ENCODE measurements around the gene SLC37A1.

- TF ChIP-seq, protein P1, sequence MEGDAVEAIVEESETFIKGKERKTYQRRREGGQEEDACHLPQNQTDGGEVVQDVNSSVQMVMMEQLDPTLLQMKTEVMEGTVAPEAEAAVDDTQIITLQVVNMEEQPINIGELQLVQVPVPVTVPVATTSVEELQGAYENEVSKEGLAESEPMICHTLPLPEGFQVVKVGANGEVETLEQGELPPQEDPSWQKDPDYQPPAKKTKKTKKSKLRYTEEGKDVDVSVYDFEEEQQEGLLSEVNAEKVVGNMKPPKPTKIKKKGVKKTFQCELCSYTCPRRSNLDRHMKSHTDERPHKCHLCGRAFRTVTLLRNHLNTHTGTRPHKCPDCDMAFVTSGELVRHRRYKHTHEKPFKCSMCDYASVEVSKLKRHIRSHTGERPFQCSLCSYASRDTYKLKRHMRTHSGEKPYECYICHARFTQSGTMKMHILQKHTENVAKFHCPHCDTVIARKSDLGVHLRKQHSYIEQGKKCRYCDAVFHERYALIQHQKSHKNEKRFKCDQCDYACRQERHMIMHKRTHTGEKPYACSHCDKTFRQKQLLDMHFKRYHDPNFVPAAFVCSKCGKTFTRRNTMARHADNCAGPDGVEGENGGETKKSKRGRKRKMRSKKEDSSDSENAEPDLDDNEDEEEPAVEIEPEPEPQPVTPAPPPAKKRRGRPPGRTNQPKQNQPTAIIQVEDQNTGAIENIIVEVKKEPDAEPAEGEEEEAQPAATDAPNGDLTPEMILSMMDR (IDR thresholded peaks at IDR 0.05; ENCODE audit: insufficient read depth, low read length, poor library complexity, severe bottlenecking), result no peak
- no peak for TF ChIP-seq EZH2phosphoT487 (conservative IDR thresholded peaks at IDR 0.05; ENCODE audit: low read length)
These were observed 31.7 kb downstream of the SLC37A1 start for GRCh38 chr21:42545317-42545716.
